Glutamatergic neuron (in vitro differentiated cells): ENCODE results near the gene ATG10. TPM values are rescaled to one million over a fixed set of nuclear protein-coding genes. Genes with fewer than 3 reads are reported as not detected.

Experiments used
- DNase-seq: peaks from one replicate; pipeline ENCODE4 v3.0.0; 2022
- H3K27ac Mint-ChIP-seq: one replicate; pipeline ENCODE4 v1.8.0; 2020; ENCODE audit warnings: mild to moderate bottlenecking, mixed read lengths, inconsistent platforms; ENCODE audit not compliant: unreplicated experiment
- H3K27me3 Mint-ChIP-seq: one replicate; pipeline ENCODE4 v1.8.0; 2020; ENCODE audit warnings: mild to moderate bottlenecking, moderate library complexity, mixed read lengths, inconsistent platforms; ENCODE audit not compliant: unreplicated experiment
- H3K36me3 Mint-ChIP-seq: one replicate; pipeline ENCODE4 v1.8.0; 2020; ENCODE audit warnings: mild to moderate bottlenecking, mixed read lengths, inconsistent platforms; ENCODE audit not compliant: unreplicated experiment
- H3K4me1 Mint-ChIP-seq: one replicate; pipeline ENCODE4 v1.8.0; 2020; ENCODE audit warnings: mild to moderate bottlenecking, low read depth, mixed read lengths, inconsistent platforms; ENCODE audit not compliant: unreplicated experiment
- H3K4me3 Mint-ChIP-seq: one replicate; pipeline ENCODE4 v1.8.0; 2020; ENCODE audit warnings: mild to moderate bottlenecking, mixed read lengths, inconsistent platforms; ENCODE audit not compliant: unreplicated experiment
- H3K9me3 Mint-ChIP-seq: one replicate; pipeline ENCODE4 v1.8.0; 2020; ENCODE audit warnings: mild to moderate bottlenecking, moderate library complexity, mixed read lengths, inconsistent platforms; ENCODE audit not compliant: unreplicated experiment
- CTCF ChIP-seq: fragments of 200-600 bp; sonication (generic); IDR thresholded peaks from one replicate; pipeline ENCODE4 v1.5.0; 2021; ENCODE audit not compliant: partially characterized antibody, unreplicated experiment
- total RNA-seq: library from RNA; stranded (reverse); fragmentation: NEBNext Ultra II Directional; extraction: Animal tissue kit (Norgen Biotek cat#: 25700); gene quantifications from one replicate; pipeline ENCODE4 v1.2.1, GENCODE V29; 2021; ENCODE audit not compliant: unreplicated experiment

ATG10 gene
- total RNA-seq, 1 donor from 2014 or later = 12.1 TPM

- H3K4me3 Mint-ChIP-seq = no peak overlapping the region
- no peak for DNase-seq
- H3K4me1 Mint-ChIP-seq = peaks cover 29% of the 10 kb centered on the region
- no peaks in the 10 kb centered on the region for H3K27me3 Mint-ChIP-seq
- peak overlapping the region; percentile 86 for H3K27ac Mint-ChIP-seq
- H3K36me3 Mint-ChIP-seq = no peaks in the 10 kb centered on the region
- no peak for TF ChIP-seq CTCF
- H3K9me3 Mint-ChIP-seq = peaks cover 2% of the 10 kb centered on the region
These were observed 192.6 kb downstream of the ATG10 start for GRCh38 chr5:82164176-82164976.

- H3K4me1 Mint-ChIP-seq = peaks cover 29% of the 10 kb centered on the region
- TF ChIP-seq CTCF = no peak
- DNase-seq = peak; percentile 40
- no peaks in the 10 kb centered on the region for H3K36me3 Mint-ChIP-seq
- no peaks in the 10 kb centered on the region for H3K9me3 Mint-ChIP-seq
- H3K4me3 Mint-ChIP-seq = no peak overlapping the region
- H3K27me3 Mint-ChIP-seq = no peaks in the 10 kb centered on the region
- H3K27ac Mint-ChIP-seq = peak overlapping the region; percentile 86
These were observed 193.3 kb downstream of the ATG10 start for GRCh38 chr5:82164977-82165713.

- H3K27me3 Mint-ChIP-seq = no peaks in the 10 kb centered on the region
These were observed 194.1 kb downstream of the ATG10 start for GRCh38 chr5:82165740-82166530.

GRCh38 chr5:82167372-82167935, 195.6 kb downstream of the ATG10 start:
- H3K9me3 Mint-ChIP-seq = peaks cover 2% of the 10 kb centered on the region
- H3K4me1 Mint-ChIP-seq = peaks cover 28% of the 10 kb centered on the region
- no peak for DNase-seq
- H3K4me3 Mint-ChIP-seq = no peak overlapping the region
- no peak for TF ChIP-seq CTCF
- no peaks in the 10 kb centered on the region for H3K27me3 Mint-ChIP-seq
- H3K27ac Mint-ChIP-seq = no peak overlapping the region
- H3K36me3 Mint-ChIP-seq = no peaks in the 10 kb centered on the region

More at GRCh38 chr5:82165740-82166530, 194.1 kb downstream of the ATG10 start:
- TF ChIP-seq CTCF = peak; percentile 58
- Mint-ChIP-seq H3K27ac (peak overlapping the region; percentile 86), H3K4me3 (no peak overlapping the region), H3K36me3 (no peaks in the 10 kb centered on the region), H3K4me1 (peaks cover 29% of the 10 kb centered on the region), H3K9me3 (peaks cover 2% of the 10 kb centered on the region)
- peak; percentile 27 for DNase-seq
